Activated effector memory CD4-positive, alpha-beta T cell treated with Interleukin-2 at 50 U/mL for 16 hours (primary cell): ENCODE results near the gene MED29.

Source experiments
- DNase-seq: peaks from one replicate; pipeline ENCODE4 v3.0.0-alpha.2; 2020

The MED29 gene

GRCh38 chr19:39412100-39412866, 21.1 kb downstream of the MED29 start, which contains the start of gene PLEKHG2:
Gene PLEKHG2, plus strand, starts transcription at chr19:39412669. Its CDS starts 1,418 bp downstream, at chr19:39414087.
- peak; percentile 91 for DNase-seq

- DNase-seq, result no peak
These were observed 21.7 kb downstream of the MED29 start for GRCh38 chr19:39412867-39413271.

DNA sequence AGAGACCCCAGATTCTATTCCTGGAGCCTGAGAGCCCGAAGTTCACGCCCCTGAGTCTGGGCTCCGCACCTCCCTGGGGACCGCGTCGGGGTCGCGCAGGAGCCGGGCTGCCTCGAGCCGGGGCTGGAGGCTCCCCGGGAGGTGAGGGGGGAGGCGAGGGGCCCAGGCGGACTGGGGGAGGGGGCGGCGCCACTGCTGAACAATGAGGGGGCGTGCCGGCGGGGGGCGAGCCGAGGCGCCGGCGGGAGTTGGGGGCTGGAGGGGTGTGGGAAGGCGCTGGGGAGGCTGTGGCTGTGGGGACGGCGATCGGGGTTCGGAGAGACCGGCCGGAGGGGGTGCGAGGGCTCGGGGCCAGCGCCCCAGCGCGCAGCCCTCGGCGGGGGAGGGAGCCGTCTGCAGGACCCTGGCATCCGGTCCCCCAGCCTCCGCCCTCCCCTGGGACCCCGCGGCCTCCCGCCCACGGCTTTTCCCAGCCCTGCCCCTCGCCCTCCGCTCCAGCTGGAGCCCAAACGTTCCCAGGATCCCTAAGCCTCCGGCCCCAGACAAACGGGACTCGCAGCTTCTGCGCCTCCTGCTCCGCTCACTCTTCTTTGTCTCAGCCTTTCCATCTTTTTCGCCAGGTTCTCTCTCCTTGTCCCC, 22.2 kb downstream of the MED29 start:
- DNase-seq, result no peak

- no peak for DNase-seq
These were observed 22.9 kb downstream of the MED29 start for GRCh38 chr19:39413911-39414608.

DNA sequence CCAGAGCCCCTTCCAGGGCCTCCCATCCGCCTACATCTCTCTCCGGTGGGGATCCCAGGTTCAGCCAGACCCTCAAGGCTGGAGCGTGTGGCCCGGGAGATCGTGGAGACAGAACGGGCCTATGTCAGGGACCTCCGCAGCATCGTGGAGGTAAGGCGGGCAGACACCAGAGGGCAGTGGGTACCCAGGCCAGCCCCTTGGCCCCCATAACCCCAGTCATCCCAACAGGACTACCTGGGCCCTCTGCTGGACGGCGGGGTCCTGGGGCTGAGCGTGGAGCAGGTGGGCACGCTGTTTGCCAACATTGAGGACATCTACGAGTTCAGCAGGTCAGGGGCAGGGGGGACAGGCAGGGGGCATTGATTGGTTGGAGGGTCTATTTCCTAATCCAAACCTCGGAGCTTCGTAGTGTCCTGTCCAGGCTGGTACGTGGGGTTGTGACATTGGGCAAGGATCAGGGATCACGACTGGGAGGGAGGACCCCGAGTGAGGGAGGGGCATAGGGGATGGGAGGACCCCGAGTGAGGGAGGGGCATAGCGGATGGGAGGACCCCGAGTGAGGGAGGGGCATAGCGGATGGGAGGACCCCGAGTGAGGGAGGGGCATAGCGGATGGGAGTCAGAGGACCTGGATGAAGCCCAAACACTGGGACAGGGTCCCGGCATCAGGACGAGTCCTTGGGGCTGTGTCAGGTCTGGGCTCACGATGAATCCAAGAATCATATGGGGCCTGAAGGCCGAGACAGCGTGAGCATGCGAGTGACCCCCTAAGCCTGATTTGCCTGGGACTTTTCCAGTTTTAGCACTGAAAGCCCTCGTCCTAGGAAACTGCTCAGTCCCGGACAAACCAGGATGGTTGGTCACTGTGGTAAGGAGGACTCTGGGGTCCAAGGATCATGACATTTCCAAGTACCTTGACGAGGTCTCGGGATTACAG, 24.2 kb downstream of the MED29 start:
- no peak for DNase-seq

DNA sequence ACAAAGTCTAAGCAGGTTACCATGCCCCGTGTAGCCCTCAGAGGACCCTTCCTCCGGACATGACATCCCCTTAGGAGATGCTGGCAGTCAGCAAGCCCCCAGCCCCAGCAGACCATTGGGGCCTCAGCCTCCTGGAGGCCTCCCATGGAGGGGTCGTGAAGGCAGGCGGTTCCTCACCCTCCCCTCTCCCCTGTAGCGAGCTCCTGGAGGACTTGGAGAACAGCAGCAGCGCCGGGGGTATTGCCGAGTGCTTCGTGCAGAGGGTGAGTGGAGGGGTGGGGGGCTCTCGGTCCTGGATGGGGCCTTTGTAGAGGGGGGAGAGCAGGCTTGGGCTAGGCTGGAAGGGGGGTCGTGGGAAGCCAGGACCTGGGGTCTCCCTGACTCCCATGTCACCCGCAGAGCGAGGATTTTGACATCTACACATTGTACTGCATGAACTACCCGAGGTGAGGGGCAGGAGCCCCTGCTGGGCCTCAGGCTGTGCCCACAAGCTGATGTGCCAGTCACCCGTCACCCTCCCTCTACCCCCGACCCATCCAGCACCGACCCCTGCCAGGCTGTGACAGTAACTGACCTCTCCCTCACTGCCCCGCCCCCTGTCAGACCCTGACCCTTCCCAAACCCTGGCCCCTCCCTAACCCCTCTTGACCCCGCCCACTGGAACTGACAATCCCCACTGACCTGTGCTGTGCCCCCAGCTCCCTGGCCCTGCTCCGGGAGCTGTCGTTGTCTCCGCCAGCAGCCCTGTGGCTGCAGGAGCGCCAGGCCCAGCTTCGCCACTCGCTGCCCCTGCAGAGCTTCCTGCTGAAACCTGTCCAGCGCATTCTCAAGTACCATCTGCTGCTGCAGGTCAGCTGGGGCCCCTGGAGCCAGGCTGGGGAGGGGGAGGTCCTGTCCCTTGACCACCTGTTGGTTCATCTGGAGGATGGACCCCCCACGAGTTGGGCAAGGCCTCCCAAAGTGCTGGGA, 25.3 kb downstream of the MED29 start:
- no peak for DNase-seq

GRCh38 chr19:39417463-39418181, 26.4 kb downstream of the MED29 start:
- DNase-seq, result no peak

DNA sequence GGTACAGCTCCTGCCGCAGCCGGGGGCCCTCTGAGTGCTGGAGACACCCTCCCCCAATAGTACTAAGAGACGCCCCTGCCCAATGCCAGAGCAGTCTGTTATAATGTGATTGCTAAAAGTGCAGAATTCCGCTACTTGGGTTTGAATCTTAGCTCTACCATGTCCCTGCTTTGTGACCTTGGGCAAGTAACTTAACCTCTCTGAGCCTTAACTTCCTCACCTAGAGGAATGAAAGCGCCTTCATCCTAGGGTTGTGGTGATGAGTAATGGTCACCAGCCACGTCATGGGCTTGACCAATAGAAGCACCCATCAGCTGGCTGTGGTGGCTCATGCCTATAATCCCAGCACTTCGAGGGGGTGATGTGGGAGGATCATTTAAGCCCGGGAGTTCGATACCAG, 27.8 kb downstream of the MED29 start:
- DNase-seq, result no peak

DNA sequence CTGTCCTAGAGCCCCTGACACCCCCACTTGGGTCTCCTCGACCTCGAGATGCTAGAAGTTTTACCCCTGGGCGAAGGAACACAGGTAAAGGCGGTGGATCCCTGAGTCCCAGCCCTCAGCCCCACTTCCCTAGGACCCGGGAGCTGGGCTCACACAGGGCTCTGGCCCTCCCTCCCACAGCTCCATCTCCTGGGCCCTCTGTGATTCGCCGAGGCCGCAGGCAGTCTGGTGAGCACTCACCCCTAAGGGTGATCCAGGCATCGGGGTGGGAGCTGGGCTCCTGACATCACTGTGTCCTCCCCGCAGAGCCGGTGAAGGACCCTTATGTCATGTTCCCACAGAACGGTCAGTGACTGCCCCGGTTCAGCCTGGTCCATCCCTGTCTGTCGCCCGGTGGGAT, 29.6 kb downstream of the MED29 start:
- no peak for DNase-seq

DNA sequence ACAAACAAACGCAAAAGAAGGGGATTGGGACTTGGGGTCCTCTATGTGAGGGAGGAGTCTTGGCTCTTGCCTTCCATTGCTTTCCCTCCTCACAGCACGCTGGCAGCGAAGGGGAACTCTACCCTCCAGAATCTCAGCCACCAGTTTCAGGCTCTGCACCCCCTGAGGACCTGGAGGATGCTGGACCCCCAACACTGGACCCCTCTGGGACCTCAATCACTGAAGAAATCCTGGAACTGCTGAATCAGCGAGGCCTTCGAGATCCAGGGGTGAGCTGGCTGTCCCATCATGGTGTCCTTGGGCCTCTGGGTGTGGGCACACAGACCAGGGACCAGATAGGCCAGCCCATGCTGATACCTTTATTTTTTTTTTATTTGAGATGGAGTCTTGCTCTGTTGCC, 30.8 kb downstream of the MED29 start:
- no peak for DNase-seq

GRCh38 chr19:39423258-39424086, 32.3 kb downstream of the MED29 start:
- no peak for DNase-seq

DNA sequence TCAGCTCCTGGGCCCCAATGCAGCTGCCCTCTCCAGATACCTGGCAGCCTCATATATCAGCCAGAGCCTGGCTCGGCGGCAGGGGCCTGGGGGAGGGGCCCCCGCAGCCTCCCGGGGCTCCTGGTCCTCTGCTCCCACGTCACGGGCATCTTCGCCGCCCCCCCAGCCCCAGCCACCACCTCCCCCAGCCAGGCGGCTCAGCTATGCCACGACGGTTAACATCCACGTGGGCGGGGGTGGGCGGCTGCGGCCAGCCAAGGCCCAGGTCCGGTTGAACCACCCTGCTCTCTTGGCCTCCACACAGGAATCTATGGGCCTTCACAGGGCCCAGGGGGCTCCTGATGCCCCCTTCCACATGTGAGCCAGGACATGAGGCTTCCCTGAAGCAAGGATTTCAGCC, 33.8 kb downstream of the MED29 start:
- no peak for DNase-seq

DNA sequence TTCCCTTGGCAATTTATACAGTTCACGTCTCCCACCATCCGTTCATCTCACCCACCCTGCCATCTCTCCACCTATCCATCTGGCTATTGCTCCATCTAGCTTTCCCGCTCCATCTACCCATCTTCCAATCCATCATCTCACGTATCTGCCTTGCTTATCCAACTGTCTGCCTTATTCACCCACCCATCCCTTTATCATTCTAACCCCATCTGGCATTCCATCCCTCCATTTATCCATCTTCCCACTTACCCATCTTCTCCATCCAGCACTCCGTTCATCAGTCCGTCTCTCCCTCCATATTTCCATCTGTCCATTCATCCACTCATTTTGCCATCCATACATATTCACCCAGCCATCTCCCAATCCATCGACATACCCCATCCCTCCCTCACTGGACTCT, 34.6 kb downstream of the MED29 start:
- DNase-seq, result no peak

- DNase-seq, result no peak
These were observed 35.0 kb downstream of the MED29 start for GRCh38 chr19:39426170-39426569.

DNA sequence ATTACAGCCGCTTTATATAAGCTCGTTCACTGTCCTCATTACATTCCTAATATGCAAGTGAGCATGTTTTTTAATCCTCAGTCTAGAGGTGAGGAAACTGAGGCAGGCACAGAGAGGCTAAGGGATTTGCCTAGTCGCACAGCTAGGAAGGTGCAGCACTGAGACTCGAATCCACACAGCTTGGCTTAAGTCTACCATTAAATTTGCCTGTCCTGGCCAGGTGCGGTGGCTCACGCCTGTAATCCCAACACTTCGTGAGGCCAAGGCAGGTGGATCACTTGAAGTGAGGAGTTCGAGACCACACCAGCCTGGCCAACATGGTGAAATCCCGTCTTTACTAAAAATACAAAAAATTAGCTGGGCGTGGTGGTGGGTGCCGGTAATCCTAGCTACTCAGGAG, 36.5 kb downstream of the MED29 start:
- no peak for DNase-seq

DNA sequence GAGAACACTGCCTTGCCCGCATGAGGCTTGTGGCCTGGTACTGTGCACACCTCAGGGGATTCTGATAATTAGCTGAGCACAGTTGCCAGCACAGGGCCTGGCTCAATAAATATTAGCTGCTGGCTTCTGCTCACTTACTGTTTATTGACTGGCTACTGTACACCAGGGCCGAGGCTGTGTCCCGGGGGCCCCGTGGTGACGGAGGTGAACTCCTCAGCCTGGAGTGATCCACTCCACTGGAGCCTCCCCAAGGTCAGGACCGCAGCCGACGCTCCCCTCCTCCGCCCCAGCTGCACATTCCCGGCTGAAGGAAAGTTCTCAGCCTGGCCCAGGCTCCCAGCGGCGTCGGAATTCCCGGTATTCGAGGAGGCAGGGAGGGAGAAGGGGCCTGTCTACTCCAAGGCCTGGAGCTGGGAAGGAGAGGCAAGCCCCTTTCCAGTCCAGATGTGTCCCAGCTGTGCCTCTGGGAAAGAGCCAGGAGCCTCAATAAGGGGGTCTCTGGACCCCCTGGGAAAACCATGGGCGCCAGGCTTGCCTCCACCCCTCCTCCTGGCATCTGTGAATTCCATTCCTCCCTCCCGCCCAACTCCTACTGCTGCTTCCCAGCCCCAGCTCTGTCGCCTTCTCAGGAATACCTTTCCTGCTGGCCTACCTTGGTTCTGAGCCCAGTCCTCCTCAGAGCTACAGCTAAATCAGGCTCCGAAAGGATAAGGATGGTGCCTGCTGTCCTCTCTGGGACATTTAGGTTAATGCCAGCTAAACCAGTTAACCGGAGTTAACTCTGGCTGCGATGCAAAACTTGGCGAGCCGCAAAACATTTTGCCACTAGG, 37.3 kb downstream of the MED29 start:
- DNase-seq, result no peak

GRCh38 chr19:39430675-39431593, 39.8 kb downstream of the MED29 start:
- DNase-seq, result peak; percentile 53

- DNase-seq, result no peak
These were observed 41.5 kb downstream of the MED29 start for GRCh38 chr19:39432677-39433025.
